HG03108 (cell line): ENCODE results near the gene WDR45.

Experiments
- ATAC-seq: cut with Tn5 transposase; IDR thresholded peaks from one replicate; pipeline ENCODE4 v1.9.1; 2021; ENCODE audit warnings: moderate library complexity; ENCODE audit not compliant: unreplicated experiment

The WDR45 gene

DNA sequence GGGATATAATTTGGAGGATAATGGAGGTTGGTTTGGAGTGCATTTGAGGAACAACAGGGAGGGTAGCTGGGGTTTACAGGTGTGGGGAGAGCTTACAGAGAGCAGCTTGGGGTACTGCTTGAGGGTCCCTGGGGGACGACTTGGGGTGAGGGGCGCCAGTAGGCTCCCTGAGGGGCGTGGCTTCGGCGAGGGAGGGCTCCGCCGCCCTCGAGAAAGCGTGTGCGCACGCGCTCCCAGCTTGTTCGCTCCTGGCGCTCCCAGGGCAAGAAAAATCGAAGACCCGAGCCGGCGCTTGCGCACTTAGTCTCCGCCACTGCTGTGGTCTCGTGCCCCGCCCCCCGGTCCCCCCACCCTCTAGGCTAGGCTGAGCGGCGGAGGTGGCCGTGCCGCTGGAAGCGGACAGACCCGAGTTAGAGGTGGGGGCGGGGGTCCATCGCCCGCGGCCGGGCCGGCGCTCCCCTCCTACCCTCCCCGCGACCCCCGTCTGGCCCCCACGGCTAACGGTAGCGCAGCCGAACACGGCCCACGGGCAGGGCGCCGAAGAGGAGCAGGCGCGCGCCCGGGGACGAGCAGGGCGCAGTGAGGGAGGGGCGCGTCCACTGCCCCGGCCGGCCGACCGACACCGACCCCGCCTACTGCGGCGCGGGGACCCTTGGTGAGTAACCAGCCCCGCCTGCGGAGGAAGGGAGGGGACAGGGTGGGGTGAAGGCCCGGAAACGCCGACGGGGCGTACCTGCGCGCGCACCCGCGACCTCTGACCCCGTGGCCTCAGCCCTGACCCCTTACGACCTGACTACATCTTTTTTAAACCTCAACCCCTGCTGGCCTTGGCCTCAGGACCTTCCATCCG lies 26.2 kb downstream of the WDR45 start:
- no peak for ATAC-seq

DNA sequence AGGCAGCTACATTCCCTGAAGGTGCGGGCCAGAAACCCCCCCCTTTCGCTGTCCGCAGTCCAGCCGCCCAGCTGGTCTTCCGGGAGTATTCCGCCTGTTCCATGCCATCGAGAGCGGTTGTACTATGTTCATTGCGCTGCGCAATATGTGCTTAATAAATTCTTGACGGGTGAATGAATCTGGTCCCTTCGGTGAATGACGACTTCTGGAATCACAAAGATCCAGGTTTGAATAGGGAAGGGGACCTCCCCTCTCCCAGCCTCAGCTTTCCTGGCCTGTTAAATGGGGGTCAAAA lies 35.8 kb downstream of the WDR45 start:
- ATAC-seq = no peak

DNA sequence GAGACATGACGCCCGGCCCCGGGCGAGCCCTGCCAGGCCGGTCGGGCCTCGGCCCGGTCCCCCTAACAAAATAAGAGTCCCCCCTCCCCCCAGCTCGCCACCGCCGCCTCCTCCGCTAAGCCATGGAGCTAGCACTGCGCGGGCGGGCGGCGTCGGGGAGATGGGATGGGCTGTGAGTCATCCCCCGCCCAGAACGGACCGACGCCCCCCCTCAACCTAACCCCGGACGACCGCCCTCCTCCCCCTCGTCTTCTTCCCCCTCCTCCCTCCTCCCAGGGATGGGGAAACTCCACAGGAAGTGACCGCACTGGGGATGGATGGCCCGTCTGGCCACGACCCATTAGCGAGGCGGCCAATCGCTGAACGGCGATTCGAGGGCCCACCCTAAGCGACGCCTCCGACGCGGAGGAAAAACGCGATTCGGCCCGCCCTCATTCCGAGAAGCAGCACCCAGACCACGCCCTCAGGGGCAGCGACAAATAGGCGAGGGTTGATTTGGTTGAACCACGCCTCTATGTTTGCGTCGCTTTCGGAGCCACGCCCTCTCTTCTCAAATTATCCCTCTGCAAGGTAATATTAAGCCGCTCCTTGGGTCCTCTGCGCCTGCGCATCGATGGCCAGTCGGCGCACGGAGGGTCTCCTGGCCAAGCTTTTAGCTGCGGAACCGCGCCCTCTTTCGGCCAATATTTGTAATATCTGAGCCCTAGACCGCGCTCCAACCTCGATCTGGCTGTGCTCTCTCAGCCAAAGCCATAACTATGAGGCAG lies 36.3 kb downstream of the WDR45 start, which contains the start of gene TFE3:
Gene TFE3, minus strand, starts transcription at position 138 of the 767 bp plus-strand sequence. Its CDS starts 131 bp downstream, at position 7.
- ATAC-seq = peak; percentile 85

DNA sequence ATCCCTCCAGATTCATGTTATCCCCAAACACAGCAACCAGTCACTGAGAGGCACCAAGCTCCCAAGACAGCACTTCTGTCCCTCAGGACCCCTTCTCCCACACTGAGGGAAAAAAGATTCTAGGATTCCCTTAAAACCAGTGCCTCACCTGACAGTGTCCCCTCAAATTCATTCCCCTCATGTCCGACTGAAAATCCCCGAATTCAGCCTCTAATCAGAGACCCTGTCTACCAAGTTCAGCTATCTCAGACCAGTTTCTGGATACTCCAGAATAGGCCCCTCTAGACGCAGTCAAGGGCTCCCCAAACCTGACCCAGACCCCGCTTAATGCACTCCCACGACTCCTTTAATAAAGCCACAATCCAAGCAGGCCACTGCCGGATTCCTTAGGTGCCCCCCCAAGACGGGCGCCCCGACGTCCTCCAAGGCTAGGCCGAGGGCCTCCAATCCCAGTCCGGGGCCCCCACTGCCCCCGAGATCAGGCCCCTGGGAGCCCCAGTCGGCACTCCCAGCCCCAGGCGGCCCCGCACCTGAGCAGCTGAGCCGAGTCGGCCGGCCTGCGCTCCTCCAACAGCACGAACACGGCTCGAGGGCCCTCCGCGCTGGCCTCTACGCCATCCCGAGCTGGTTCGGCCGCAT lies 37.0 kb downstream of the WDR45 start:
- ATAC-seq = no peak

DNA sequence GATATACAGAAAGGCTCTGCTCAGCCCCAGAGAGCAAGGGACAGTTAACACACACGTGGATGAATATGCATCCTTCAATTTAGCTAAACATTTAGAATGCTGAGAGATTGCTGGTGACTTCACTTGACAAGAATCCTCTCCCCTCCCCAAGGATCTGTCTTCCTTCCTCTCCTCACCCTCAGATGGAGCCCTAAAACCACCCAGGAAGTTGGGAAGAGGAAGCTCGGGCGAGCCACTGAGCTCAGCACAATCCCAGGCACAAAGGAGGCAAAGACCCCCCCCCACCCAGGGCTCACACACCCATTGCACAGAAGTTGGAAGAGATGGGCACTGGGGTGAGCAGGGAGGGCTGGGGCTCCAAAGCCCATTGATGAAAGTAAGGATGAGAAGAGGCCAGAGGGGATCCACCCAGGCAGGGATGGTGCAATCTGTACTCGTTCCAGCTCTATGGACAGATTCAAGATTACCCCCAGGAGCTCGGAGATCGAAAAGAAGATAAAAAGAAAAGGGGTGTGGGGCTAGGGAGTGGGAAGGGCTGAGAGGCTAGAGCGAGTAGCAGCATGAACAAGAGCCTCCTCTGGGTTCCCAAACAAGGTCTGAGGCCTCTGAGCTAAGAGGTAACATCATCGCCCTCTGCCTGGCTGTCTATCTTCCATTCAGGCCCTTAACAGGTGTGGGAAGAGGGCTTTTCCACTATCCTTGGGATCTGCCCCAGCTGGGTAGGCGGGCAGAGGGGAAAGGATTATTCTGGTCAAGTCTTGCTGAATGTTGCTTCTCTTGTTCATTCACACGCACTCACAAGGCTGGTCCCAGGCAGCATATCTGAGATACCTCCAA lies 37.7 kb downstream of the WDR45 start:
- no peak for ATAC-seq

DNA sequence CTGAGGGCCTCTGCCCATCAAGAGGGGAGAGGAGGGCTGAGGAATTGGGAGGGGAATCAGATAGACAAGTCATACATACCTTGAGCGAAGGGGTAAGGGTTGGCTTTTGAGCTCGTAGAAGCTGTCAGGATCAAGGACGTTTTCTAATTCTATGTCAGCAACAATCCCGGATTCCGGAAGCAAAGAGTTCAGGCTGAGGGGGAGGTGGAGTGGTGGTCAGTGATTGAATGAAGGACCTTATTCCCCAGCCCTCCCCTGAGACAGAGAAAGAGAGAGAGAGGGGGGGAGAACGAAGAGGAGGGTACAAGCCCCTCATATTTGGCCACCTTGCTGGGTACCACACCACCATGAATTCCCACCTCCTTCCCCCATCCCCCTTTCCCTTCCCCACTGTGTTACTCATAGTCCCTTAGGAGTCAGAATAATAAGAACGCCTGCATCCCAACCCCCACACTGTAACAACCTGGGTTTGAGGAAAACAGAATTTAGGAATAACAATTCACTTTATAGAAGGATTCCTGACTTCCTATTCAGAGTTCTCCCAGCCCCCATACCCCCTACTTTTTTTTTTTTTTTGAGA lies 39.2 kb downstream of the WDR45 start:
- no peak for ATAC-seq

DNA sequence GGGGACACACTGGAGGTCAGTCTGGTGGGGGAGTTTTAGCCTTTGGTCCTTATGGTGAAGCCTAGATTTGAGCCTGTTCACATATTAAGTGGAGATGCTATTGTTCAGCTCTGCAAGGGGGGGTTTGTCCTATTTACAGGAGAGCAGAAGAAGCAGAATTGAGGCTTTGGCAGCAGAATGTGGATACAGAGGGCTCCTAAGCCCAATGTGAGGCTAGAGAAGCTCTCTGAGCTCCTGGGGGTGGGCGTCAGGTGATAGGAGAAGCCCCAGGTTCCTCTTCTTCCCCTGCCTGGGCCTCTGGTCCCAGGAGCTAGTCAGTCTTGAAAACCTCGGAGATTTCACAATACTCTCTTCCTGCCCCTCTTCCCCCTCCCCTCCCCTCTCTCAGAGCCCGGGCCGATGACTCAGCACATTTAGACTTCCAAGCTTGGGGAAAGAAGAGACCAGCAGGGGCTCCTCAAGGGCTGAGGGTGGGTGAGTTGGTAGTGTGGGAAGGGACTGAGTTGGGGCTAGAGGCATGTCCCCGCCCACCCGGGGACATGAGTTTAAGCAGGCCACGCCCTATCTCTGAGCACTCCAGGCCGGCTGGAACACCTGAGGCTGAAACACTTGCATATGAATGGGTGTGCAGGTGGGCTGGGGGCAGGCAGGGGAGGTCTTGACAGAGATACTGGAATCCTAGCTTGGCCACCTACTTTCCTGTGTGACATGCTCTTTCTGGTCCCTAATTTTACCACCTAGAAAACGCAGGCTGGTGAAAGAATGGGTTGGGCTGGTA lies 39.9 kb downstream of the WDR45 start:
- no peak for ATAC-seq

DNA sequence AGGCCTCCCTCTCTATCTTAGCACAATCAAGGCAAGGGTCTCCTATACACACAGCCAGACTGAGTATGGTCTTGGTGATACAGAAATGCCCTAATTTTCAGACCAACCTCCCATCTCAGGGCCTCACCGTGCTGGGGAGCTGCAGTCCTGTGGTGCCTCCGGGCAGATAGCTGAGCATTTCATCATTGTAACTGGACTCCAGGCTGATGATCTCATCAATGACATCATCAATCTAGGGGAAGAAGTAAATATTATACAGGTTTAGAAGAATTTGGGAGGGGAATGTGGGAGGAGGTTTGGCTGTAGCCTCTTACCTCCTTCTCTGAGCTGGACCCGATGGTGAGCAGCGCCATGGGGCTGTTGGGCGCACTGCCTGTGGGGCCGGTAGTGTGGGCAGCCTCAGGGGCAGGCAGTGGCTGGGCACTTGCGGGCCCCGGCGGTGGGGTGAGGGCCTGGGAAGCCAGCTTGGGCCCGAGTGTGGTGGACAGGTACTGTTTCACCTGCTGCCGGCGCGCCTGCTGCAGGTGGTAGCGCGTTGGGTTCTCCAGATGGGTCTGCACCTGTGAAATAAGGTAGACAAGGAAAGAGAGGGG lies 41.7 kb downstream of the WDR45 start:
- no peak for ATAC-seq

DNA sequence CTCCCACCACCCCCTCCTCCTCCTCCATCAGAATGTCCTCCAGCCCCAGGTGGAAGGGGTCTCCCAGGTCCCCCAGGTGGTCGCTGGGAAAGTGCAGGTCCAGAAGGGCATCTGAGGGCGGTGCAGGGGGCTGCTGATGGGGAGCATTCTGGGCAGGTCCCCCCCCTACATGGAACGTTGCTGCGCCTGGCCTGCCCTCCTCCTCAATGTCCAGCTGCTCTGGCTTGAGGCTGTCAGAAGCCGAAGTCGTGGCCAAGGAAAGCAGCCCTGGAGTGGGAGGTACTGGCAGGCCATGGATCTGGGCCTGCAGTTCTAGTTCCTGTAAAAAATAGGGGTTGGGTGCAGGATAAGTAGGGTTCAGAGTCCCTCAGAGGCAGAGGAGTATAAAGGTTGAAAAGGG lies 49.4 kb downstream of the WDR45 start:
- ATAC-seq = no peak

DNA sequence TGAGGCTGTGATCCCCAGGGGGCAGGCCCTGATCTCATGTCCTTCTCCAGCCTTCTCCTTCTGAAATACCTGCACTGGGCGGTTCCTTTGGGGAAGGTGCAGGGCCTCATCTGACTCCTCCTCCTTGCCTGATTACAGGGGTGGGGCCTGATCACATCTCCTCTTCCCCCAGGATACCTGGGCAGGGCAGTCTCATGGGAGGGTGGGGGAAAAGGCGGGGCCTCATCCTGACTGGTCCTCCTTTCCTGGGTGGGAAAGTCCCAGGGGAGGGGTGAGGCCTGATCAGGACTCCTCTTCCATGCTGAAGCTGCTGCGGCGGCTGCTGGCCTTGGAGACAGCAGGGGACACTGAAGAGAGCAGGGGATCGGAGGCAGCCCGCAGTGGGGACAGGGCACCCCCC lies 49.8 kb downstream of the WDR45 start:
- ATAC-seq = no peak
